ENCODE results near the gene TMEM131. TPM values are rescaled to one million over a fixed set of nuclear protein-coding genes. Genes with fewer than 3 reads are reported as not detected.
"Not testable (repeated sequence)": the region's sequence is repeated elsewhere in the genome, so short reads cannot be mapped to it uniquely, and the experiment has no call there.

The TMEM131 gene
- total RNA-seq, 1 donor from 2014 or later, result 31.7 TPM

- peaks cover 8% of the 10 kb centered on the region for H3K4me1 Mint-ChIP-seq (ENCODE audit: unreplicated experiment)
- H3K36me3 Mint-ChIP-seq (ENCODE audit: low read depth, unreplicated experiment), result peaks cover 12% of the 10 kb centered on the region
- H3K27me3 Mint-ChIP-seq (ENCODE audit: unreplicated experiment), result peaks cover 1% of the 10 kb centered on the region
- peaks cover 3% of the 10 kb centered on the region for H3K9me3 Mint-ChIP-seq (ENCODE audit: unreplicated experiment)
- no peak for TF ChIP-seq CTCF (IDR thresholded peaks at IDR 0.05; ENCODE audit: unreplicated experiment)
- H3K27ac Mint-ChIP-seq (ENCODE audit: unreplicated experiment), result peak overlapping the region; percentile 18
- no peak for DNase-seq (ENCODE audit: low spot score)
- no peak overlapping the region for H3K4me3 Mint-ChIP-seq (ENCODE audit: unreplicated experiment)
These were observed 115.4 kb downstream of the TMEM131 start for GRCh38 chr2:97880334-97880733.

GRCh38 chr2:97878865-97879264 lies 116.9 kb downstream of the TMEM131 start:
- no peak for TF ChIP-seq CTCF (IDR thresholded peaks at IDR 0.05; ENCODE audit: unreplicated experiment)
- H3K27ac Mint-ChIP-seq (ENCODE audit: unreplicated experiment), result no peak overlapping the region

GRCh38 chr2:97878317-97878716 lies 117.4 kb downstream of the TMEM131 start:
- H3K4me1 Mint-ChIP-seq (ENCODE audit: unreplicated experiment); H3K4me3 Mint-ChIP-seq (ENCODE audit: unreplicated experiment); H3K27me3 Mint-ChIP-seq (ENCODE audit: unreplicated experiment); DNase-seq (ENCODE audit: low spot score); H3K9me3 Mint-ChIP-seq (ENCODE audit: unreplicated experiment); H3K27ac Mint-ChIP-seq (ENCODE audit: unreplicated experiment); H3K36me3 Mint-ChIP-seq (ENCODE audit: low read depth, unreplicated experiment): not testable (repeated sequence)

More at GRCh38 chr2:97878865-97879264, 116.9 kb downstream of the TMEM131 start:
- Mint-ChIP-seq H3K4me3 (ENCODE audit: unreplicated experiment) (no peak overlapping the region), H3K4me1 (ENCODE audit: unreplicated experiment) (peaks cover 8% of the 10 kb centered on the region), H3K9me3 (ENCODE audit: unreplicated experiment) (peaks cover 3% of the 10 kb centered on the region), H3K36me3 (ENCODE audit: low read depth, unreplicated experiment) (peaks cover 7% of the 10 kb centered on the region), H3K27me3 (ENCODE audit: unreplicated experiment) (peaks cover 1% of the 10 kb centered on the region)
- no peak for DNase-seq (ENCODE audit: low spot score)

- Mint-ChIP-seq H3K4me1 (ENCODE audit: unreplicated experiment) (peaks cover 17% of the 10 kb centered on the region), H3K27me3 (ENCODE audit: unreplicated experiment) (peaks cover 2% of the 10 kb centered on the region), H3K27ac (ENCODE audit: unreplicated experiment) (no peak overlapping the region), H3K36me3 (ENCODE audit: low read depth, unreplicated experiment) (peaks cover 8% of the 10 kb centered on the region), H3K9me3 (ENCODE audit: unreplicated experiment) (no peaks in the 10 kb centered on the region), H3K4me3 (ENCODE audit: unreplicated experiment) (peak overlapping the region; percentile 33)
- no peak for TF ChIP-seq CTCF (IDR thresholded peaks at IDR 0.05; ENCODE audit: unreplicated experiment)
- no peak for DNase-seq (ENCODE audit: low spot score)
These were observed 124.5 kb downstream of the TMEM131 start for GRCh38 chr2:97871096-97871780.

- peaks cover 17% of the 10 kb centered on the region for H3K4me1 Mint-ChIP-seq (ENCODE audit: unreplicated experiment)
- DNase-seq (ENCODE audit: low spot score), result no peak
- H3K27me3 Mint-ChIP-seq (ENCODE audit: unreplicated experiment), result peaks cover 2% of the 10 kb centered on the region
- peaks cover 8% of the 10 kb centered on the region for H3K36me3 Mint-ChIP-seq (ENCODE audit: low read depth, unreplicated experiment)
- H3K9me3 Mint-ChIP-seq (ENCODE audit: unreplicated experiment), result no peaks in the 10 kb centered on the region
- no peak overlapping the region for H3K27ac Mint-ChIP-seq (ENCODE audit: unreplicated experiment)
- TF ChIP-seq CTCF (IDR thresholded peaks at IDR 0.05; ENCODE audit: unreplicated experiment), result no peak
- H3K4me3 Mint-ChIP-seq (ENCODE audit: unreplicated experiment), result no peak overlapping the region
These were observed 125.3 kb downstream of the TMEM131 start for GRCh38 chr2:97870396-97870843.
